ENCODE data around the gene SIAH1. TPM values are rescaled to one million over a fixed set of nuclear protein-coding genes. Genes with fewer than 3 reads are reported as not detected.

SIAH1 gene
- total RNA-seq, 1 experiment from 2014 or later = 10.9 TPM

DNA sequence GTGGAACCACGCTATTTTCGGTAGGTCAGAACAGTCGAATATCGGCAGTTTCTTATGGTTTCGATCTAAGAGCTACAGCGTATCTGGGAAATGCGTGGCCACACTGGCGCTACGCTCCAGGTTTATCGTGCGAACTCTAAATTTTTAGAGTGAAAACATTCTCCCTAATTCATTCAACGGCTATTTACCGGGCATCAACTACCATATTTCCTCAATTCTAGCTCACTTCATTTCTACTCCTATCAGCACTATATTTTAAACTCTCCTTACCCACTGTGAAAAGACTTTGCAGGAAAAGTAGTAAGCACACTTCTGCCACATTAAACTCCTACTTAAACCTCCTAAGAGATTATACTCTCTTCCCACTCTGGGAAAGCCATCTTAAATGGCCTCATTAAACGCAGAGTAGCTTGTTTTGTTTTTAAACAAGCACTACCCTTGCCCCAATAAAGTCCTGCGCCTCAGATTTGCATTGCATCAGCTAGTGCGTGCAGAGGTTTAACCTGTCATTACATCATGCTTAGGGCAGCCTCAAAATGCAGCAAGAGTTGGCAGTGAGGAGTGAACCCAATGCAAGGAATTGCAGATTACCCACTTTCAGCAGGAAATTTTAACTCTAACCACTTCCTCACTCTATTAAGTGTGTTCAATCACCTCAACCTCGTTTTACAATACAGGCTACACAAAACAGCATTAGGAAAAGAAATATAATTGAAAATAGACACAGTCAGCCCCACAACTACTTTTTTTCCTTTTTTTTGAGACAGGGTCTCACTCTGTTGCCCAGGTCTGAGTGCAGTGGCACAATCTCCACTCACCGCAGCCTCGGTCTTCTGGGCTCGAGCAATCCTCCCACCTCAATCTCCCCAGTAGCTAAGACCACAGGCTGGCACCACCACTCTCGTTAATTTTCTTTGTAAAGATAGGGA lies 18.8 kb downstream of the SIAH1 start:
- Histone ChIP-seq H3K9ac (ENCODE audit: low read length) (peak overlapping the region; percentile 77), H3K9me3 (ENCODE audit: low read length) (no peaks in the 10 kb centered on the region), H3K27me3 (ENCODE audit: low read length) (no peaks in the 10 kb centered on the region), H3K4me1 (ENCODE audit: insufficient read depth, low read length) (peaks cover 27% of the 10 kb centered on the region), H3K9me2 (replicated peaks; ENCODE audit: low read length) (no peaks in the 10 kb centered on the region), H3K4me2 (ENCODE audit: low read length) (peak overlapping the region; percentile 98), H2AFZ (ENCODE audit: low read length) (peak overlapping the region; percentile 75), H3F3A (ENCODE audit: low read length, unreplicated experiment) (no peaks in the 10 kb centered on the region), H4K20me1 (ENCODE audit: low read length) (peaks cover 6% of the 10 kb centered on the region; the same call in 1 of the 2 replicates), H3K36me3 (ENCODE audit: low read depth, low read length) (peaks cover 8% of the 10 kb centered on the region; the same call in 1 of the 2 replicates), H3K79me2 (ENCODE audit: low read length) (peaks cover 98% of the 10 kb centered on the region), H3K4me3 (ENCODE audit: low read length) (peak overlapping the region; percentile 81), H3K27ac (ENCODE audit: low read length) (peak overlapping the region; percentile 77)
- DNase-seq (peak; percentile 60), ATAC-seq (peak; percentile 51)
- intact Hi-C loops (cut with micrococcal nuclease) = loop anchor here (1.0 to 5.0 kb wide), 6 partner anchors 18 to 256 kb away; partner anchors contain the start of gene SIAH1
- ChIA-PET POLR2A (ENCODE audit: unreplicated experiment) (interaction anchor here (0.6 to 1.0 kb wide), 5 partner anchors 17 to 592 kb away, joined by 3 to 5 read pairs (median 3); no protein-coding TSS in a partner anchor), CTCF (interaction anchor here (1.7 kb wide), 1 partner anchor 160 kb away, joined by 5 read pairs; no protein-coding TSS in a partner anchor)
- BruUV-seq (replicated peaks) = TSS peak; percentile 86
- TF ChIP-seq EZH2 (IDR thresholded peaks at IDR 0.05; ENCODE audit: low read length, unreplicated experiment) (no peak), EZH2phosphoT487 (IDR thresholded peaks at IDR 0.05; ENCODE audit: borderline replicate concordance, low read length) (no peak)
- TF ChIP-seq, protein P1, sequence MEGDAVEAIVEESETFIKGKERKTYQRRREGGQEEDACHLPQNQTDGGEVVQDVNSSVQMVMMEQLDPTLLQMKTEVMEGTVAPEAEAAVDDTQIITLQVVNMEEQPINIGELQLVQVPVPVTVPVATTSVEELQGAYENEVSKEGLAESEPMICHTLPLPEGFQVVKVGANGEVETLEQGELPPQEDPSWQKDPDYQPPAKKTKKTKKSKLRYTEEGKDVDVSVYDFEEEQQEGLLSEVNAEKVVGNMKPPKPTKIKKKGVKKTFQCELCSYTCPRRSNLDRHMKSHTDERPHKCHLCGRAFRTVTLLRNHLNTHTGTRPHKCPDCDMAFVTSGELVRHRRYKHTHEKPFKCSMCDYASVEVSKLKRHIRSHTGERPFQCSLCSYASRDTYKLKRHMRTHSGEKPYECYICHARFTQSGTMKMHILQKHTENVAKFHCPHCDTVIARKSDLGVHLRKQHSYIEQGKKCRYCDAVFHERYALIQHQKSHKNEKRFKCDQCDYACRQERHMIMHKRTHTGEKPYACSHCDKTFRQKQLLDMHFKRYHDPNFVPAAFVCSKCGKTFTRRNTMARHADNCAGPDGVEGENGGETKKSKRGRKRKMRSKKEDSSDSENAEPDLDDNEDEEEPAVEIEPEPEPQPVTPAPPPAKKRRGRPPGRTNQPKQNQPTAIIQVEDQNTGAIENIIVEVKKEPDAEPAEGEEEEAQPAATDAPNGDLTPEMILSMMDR (conservative IDR thresholded peaks at IDR 0.05; ENCODE audit: low read depth, low read length) = no peak

DNA sequence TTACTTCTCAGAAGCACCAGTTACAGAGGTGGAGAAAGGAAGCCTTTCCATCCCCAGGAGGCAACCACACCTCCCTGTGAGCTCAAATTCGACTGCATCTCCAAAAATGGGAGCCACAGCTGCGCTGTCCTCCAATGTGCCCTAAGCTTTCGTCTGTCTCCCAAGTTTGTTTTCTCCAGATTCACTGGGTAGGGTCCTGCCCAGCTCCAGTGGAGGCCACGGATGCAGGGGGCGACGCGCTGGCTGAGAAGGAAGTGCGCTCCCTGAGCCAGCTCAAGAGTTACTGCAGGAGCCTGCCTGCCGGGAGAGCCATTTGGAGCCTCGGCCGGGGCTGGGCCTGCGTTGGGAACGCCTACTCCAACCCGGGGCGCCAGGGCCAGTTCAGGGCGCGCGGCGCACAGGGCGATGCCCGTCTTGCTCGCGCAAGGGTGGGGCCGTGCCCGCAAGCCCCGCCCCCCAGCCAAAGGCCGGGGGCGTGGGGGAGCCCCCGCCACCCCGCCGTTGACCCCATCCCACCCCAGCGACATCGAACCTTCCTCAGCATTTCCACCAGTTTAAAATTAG lies 19.5 kb downstream of the SIAH1 start:
- Histone ChIP-seq H3K4me1 (ENCODE audit: insufficient read depth, low read length) (peaks cover 27% of the 10 kb centered on the region), H3K27me3 (ENCODE audit: low read length) (no peaks in the 10 kb centered on the region), H3K9me2 (replicated peaks; ENCODE audit: low read length) (no peaks in the 10 kb centered on the region), H3K9ac (ENCODE audit: low read length) (peak overlapping the region; percentile 77), H3K27ac (ENCODE audit: low read length) (peak overlapping the region; percentile 77), H4K20me1 (ENCODE audit: low read length) (peaks cover 6% of the 10 kb centered on the region; the same call in 1 of the 2 replicates), H3K36me3 (ENCODE audit: low read depth, low read length) (peaks cover 9% of the 10 kb centered on the region; the same call in 1 of the 2 replicates), H3K79me2 (ENCODE audit: low read length) (peaks cover 98% of the 10 kb centered on the region), H3K9me3 (ENCODE audit: low read length) (no peaks in the 10 kb centered on the region), H3F3A (ENCODE audit: low read length, unreplicated experiment) (no peaks in the 10 kb centered on the region), H3K4me3 (ENCODE audit: low read length) (peak overlapping the region; percentile 81), H2AFZ (ENCODE audit: low read length) (peak overlapping the region; percentile 75), H3K4me2 (ENCODE audit: low read length) (peak overlapping the region; percentile 98)
- ChIA-PET POLR2A (ENCODE audit: unreplicated experiment) (interaction anchor here (0.6 to 1.0 kb wide), 5 partner anchors 18 to 591 kb away, joined by 3 read pairs; no protein-coding TSS in a partner anchor), CTCF (interaction anchor here (1.7 kb wide), 1 partner anchor 161 kb away, joined by 5 read pairs; no protein-coding TSS in a partner anchor)
- TF ChIP-seq EZH2 (IDR thresholded peaks at IDR 0.05; ENCODE audit: low read length, unreplicated experiment) = no peak
- no peak for TF ChIP-seq EZH2phosphoT487 (IDR thresholded peaks at IDR 0.05; ENCODE audit: borderline replicate concordance, low read length)
- TF ChIP-seq, protein P1 (conservative IDR thresholded peaks at IDR 0.05; ENCODE audit: low read depth, low read length) = no peak; the same call in 1 of the 2 replicates
- DNase-seq (peak; percentile 78), ATAC-seq (peak; percentile 97)
- intact Hi-C loops (cut with micrococcal nuclease) = loop anchor here (1.0 to 5.0 kb wide), 6 partner anchors 19 to 257 kb away; partner anchors contain the start of gene SIAH1
- BruUV-seq (replicated peaks) = no TSS peak

All from PC-3 (cell line).